Fibroblast of skin of scalp (primary cell): ENCODE results near the gene PTPRN2.

ENCODE experiments used
- DNase-seq: peaks from one replicate; pipeline ENCODE4 v3.0.0-alpha.2; 2013

The PTPRN2 gene

DNA sequence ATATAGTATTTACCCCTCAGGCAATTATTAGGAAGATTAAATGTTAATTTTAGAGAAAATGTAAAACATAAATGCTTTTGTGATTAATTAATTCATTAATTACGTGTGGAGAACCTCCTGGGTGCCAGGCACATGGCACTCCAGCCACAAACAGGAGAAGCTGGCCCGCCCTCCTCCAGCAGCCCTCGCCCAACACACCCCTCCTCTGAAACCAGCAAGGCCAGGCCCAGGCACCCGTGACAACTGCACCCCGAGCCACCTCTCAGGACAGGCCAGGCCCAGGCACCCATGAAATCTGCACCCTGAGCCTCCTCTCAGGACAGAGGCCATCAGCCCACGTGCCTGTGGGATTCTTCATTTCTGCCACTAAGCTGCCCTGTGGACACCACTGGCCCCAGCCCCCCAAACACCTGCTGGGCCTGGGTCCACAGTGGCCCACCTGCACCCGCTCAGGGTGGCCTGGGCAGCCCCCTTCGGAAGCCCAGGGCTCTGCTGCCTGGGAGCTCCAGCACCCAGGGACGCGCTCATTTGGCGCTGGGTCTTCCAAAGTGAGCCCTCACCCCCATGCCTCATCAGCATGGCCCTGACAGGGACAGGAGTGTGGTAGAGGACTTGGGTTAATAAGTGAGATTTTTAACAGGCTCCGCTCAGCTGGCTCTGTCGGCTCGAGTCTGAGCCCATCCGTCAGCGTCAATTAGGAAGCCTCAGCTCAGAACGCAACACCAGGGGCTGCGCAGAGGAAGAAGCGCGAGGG lies 768.7 kb downstream of the PTPRN2 start:
- no peak for DNase-seq

GRCh38 chr7:157817944-157818700 lies 769.5 kb downstream of the PTPRN2 start:
- DNase-seq = no peak

GRCh38 chr7:157817433-157817832 lies 770.2 kb downstream of the PTPRN2 start:
- no peak for DNase-seq

DNA sequence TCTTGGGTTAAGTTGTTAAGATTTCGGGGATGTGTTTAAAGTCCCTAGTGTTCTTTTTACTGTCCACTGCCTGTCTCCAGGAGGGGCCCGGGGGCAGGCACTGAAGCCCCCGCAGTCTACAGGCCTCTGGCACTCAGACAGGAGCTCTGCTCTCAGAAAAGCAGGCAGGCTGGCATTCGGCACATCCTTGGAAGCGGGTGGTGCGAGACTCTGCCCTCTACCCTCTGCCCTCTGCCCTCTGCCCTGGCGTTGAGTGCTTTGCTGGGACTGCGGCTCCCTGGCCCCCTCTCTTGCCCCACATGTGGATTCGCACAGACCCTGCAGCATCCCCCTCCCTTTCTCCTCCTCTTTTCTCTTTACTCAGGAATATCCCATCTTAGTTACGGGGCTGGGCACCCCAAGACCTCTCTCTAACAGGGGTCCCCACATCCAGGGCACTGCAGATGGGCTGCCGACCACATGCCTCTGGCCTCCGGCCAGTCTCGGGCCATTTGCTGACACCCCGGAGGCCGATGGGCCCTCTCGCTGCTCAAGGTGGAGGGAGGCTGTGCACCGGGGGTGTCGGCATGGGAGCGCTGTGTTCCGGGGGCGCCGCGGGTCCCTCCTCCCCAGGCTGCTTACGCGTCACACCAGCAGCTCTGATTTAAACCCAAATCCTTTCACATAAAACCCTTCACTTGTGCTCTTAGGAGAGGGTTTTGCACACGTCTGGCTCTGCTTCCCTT lies 770.9 kb downstream of the PTPRN2 start:
- no peak for DNase-seq

- no peak for DNase-seq
Measured at GRCh38 chr7:157816086-157816485, 771.5 kb downstream of the PTPRN2 start.

- DNase-seq = no peak
Measured at GRCh38 chr7:157815706-157816022, 772.0 kb downstream of the PTPRN2 start.

DNA sequence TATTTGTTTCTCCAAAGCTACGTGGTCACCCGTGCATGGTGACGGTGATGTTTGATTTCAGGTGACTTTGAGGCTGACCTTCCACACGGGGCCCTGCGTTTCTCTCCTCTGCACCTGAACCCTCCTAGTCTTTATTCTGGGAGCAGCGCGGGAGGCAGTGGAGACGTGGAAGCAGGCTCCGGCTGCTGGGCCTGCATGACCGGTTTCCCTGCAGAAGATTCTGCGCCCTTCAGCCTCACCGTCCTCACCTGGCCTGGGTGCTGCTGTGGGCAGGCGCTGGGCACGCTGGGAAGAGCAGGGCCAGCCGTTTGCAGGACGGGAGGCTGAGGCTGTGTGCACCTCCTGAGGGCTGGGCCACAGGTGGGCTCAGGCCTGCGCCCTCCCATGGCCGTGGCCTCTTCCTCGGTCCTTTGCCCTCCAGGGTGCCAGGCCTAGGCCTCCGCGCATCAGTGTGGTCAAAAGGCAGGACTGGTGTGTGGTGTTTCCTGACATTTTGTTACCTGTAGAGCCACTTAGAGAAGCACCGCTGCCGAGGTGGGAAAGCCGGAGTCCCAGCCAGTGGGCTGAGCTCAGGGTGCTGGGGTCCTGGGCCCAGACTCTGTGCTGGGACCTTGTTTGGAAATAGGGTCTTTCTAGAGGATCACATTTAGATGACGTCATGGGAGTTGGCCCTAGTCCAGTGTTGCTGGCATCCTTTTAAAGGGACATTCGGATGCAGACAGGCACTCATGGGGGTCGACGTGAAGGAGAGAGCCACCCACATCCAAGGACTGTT lies 772.5 kb downstream of the PTPRN2 start:
- DNase-seq = no peak

DNA sequence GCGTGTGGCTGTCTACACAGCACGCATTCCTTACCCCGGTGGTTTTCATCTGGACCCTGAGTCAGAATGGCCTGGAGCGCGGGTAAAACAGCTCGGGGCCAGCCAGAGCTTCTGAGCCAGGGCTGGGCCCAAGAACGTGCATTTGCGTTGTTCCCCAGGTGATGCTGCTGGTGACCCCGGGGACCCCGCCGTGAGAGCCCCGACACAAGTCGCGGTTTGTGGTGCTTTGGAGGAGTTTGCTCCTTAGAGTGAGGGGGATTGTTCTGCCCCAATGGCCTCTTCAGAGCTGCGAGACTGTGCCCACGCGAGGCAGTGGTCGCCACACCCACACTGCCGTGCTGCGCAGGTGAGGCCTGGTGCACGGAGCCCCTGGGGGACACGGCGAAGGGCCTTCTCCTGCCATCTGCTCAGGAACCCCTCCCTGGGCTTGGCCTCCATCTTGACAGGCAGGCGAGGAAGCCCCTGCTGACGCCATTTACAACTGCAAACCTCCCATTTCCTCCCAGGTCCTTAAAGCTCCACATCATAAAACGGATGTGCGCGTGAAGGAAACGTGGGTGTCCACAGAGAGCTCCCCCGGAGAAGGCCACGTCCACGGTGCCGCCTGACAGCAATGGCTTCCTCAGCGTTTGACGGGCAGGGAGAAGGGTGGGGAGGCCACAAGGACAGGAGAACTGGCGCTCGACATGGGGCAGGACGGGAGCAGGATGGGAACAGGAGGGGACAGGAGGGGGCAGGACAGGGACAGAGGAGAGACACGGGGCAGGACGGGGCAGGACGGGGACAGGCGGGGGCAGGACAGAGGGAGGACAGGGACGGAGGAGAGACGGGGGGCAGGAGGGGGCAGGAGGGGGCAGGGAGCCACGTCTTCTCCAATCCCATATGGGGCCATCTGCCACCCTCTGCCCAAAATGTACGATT lies 773.6 kb downstream of the PTPRN2 start:
- DNase-seq = no peak

DNA sequence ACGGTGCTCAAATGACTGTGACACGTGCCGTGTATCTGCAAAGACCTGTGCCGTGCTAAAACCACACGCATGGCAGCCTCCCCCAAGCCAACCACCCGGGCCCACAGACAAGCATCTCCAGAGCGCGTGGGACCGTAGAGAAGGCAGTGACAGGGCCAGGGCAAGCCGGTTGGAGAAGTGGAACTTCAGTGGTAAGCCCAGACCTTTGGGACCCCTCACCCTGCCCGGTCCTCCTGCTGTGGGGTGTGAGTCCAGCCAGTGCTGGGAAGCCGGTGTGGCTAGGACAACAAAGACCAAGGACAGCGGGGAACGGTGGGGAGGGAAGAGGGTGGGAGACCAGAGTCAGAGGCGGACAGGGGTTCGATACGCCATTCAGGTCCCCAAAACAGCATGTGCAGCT lies 774.6 kb downstream of the PTPRN2 start:
- DNase-seq = no peak

GRCh38 chr7:157811946-157812345 lies 775.7 kb downstream of the PTPRN2 start:
- no peak for DNase-seq

- DNase-seq = no peak
Measured at GRCh38 chr7:157809863-157810851, 777.5 kb downstream of the PTPRN2 start.

DNA sequence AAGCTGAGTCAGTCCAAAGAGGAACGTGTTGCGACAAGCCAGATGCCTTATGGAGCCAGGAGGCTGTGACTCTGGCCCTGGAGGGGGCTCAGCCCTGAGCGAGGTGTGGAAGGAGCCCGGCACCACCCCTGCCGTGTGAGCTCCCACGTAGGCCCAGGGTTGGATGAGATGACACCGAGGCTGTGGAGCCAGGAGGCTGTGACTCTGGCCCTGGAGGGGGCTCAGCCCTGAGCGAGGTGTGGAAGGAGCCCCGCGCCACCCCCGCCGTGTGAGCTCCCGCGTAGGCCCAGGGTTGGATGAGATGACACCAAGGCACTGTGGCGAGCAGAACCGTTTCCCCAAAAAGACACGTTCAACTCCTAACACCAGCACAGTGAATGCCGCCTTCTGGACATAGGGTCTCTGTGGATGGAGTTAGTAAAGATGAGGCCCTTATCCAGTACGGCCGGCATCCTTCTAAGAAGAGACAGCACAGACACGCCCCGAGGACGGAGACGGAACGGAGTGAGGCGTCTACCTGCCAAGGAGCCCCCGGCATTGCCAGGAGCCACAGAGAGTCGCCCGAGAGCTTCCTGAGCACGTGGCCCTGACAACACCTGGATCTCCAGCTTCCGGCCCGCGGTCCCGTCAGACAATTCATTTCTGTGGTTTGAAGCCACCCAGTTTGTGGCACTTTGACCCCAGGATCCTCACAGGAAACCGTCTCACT lies 778.3 kb downstream of the PTPRN2 start:
- no peak for DNase-seq

DNA sequence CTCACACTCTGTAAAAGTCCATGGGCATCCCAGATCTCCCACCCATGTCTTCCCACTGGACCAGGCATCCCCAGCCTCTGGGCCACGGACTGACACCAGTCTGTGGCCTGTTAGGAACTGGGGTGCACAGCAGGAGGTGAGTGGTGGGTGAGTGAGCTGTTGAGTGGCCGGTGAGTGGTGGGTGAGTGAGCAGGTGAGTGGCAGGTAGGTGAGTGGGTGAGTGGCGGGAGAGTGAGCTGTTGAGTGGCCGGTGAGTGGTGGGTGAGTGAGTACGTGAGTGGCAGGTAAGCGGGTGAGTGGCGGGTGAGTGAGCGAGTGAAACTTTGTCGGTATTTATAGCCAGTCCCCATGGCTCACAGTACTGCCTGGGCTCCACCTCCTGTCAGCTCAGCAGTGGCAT lies 779.6 kb downstream of the PTPRN2 start:
- no peak for DNase-seq

DNA sequence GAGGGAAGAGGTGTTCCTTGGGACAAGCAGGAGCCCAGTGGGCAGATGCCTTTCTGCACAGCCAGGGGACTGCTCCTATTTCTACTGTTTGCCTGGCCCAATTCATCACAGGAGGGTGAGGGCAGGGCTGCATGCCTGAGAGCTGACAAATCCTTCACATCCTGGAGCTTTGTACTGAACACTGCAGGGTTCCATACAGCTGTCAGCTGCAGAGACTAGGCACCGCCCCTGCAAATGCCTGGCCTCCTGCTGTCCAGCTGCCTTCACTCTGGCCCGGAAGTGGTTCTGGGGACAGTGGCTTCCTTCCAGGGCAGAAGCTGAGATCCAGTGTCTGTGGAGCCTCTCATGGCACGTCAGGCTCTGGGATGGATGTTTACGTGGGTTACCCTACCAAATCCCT lies 780.1 kb downstream of the PTPRN2 start:
- peak; percentile 94 for DNase-seq

- DNase-seq = no peak
Measured at GRCh38 chr7:157806711-157807110, 780.9 kb downstream of the PTPRN2 start.

GRCh38 chr7:157805713-157806112 lies 781.9 kb downstream of the PTPRN2 start:
- no peak for DNase-seq

GRCh38 chr7:157803906-157804305 lies 783.7 kb downstream of the PTPRN2 start:
- no peak for DNase-seq

DNA sequence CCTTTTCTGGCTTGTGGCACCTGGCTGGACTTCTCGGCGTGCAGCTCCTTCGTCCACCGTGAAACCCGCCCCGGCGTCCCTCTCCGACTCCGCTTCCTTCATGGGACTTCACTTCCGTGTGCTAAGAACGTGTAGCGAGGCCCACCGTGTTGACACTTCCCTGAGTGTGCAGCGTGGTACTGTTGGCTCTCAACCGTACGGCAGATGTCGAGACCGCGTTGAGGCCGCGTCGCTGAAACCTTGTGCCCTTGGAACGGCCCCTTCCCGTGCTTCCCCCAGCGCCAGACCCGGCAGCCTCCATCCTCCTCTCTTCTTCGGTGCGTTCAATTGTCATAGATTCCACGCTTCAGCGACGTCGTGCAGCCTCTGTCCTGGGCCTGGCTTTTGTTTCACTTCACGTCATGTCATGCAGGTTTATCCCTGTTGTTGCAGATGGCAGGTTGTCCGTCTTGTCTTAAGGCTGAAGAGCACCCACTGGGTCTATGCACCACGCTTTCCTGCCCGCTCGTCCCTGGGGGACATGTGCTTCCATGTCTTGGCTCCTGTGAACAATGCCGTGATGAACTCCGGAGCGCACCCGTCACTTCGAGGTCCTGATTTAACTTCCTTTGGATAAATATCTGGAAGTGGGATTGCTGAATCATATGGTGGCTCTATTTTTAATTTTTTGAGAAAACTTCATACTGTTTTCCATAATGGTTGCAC lies 785.5 kb downstream of the PTPRN2 start:
- no peak for DNase-seq

GRCh38 chr7:157801113-157801512 lies 786.5 kb downstream of the PTPRN2 start:
- DNase-seq = no peak
